ENCODE results near the gene HLF.
A peak's percentile ranks its signal among the peaks of the same experiment; 100 is the strongest.

The HLF gene

DNA sequence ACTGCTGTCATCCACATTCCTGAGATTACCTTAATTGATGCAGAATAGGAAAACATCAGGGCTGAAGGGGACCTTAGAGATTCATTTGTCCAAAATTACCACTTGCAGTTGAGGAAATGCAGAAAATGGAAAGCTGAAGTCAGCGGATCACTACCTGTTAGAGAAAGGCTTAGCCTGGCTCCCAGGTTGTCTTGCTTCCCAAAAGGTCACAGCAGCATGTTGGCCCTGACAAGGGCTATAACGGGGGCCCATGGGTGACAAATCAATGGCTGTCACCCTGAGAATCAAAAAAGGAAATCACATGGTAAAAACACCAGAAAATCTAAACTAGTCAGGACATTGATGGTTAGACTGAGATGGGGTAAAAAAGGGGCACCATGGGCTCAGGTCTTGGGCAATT, 51.7 kb downstream of the HLF start:
- H3K4me3 ChIP-seq (ENCODE audit: low read length) = no peak overlapping the region
- no peak for DNase-seq (ENCODE audit: low read depth)
- no peak for TF ChIP-seq CTCF (IDR thresholded peaks at IDR 0.05; ENCODE audit: insufficient read depth, low read depth, low read length, missing control alignments)

- TF ChIP-seq CTCF (IDR thresholded peaks at IDR 0.05; ENCODE audit: insufficient read depth, low read depth, low read length, missing control alignments) = no peak
- no peak for DNase-seq (ENCODE audit: low read depth)
- no peak overlapping the region for H3K4me3 ChIP-seq (ENCODE audit: low read length)
Measured at GRCh38 chr17:55317284-55317683, 52.5 kb downstream of the HLF start.

- H3K4me3 ChIP-seq (ENCODE audit: low read length) = no peak overlapping the region
- no peak for TF ChIP-seq CTCF (IDR thresholded peaks at IDR 0.05; ENCODE audit: insufficient read depth, low read depth, low read length, missing control alignments)
- DNase-seq (ENCODE audit: low read depth) = peak; percentile 81
Measured at GRCh38 chr17:55318081-55318480, 53.3 kb downstream of the HLF start.

- peak; percentile 29 for DNase-seq (ENCODE audit: low read depth)
- no peak for TF ChIP-seq CTCF (IDR thresholded peaks at IDR 0.05; ENCODE audit: insufficient read depth, low read depth, low read length, missing control alignments)
- H3K4me3 ChIP-seq (ENCODE audit: low read length) = no peak overlapping the region
Measured at GRCh38 chr17:55318715-55319487, 54.1 kb downstream of the HLF start.

DNA sequence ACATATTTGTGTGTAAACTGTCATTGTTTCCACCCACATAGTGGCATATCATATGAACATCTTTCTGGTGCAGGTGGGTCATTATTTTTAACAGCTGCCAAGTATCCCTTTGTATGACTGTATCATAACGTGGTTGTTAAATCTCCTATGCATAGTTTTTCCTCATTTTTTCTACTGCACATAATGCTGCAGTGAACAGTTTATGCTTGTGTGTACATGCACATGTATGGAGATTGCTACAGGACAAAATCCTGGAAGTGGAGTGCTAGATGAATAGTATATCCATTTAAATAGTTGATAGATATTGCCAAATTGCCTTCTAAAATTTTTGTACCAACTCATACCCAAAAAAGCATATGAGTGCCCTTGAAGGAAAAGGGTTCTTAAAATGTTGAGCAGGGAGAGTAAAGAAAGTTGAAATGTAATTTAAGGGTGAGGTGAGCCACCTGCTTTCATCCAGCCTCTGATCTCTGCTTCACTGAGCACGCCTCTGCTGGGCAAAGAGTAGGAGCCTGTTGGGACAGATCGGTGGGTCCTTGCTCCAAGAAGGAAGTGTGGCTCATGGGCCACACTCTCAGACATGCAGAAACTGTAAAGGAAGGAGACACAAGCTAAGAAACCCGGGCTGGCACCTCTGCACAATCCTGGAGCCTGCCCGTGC, 55.3 kb downstream of the HLF start:
- DNase-seq (ENCODE audit: low read depth) = peak; percentile 30
- no peak for TF ChIP-seq CTCF (IDR thresholded peaks at IDR 0.05; ENCODE audit: insufficient read depth, low read depth, low read length, missing control alignments)
- no peak overlapping the region for H3K4me3 ChIP-seq (ENCODE audit: low read length)

GRCh38 chr17:55320594-55321426, 56.0 kb downstream of the HLF start:
- DNase-seq (ENCODE audit: low read depth) = peak; percentile 91
- no peak overlapping the region for H3K4me3 ChIP-seq (ENCODE audit: low read length)
- TF ChIP-seq CTCF (IDR thresholded peaks at IDR 0.05; ENCODE audit: insufficient read depth, low read depth, low read length, missing control alignments) = peak; percentile 9
